Heart left ventricle (tissue), 13 donors: ENCODE data around the gene NEURL1.

Experiments
- POLR2A ChIP-seq, 2 donors: fragments of 450-650 bp; IDR thresholded peaks; one replicate each; pipeline ENCODE4 v1.6.1; 2017; ENCODE audit warnings: antibody characterized with exemption in 2 of 2, mild to moderate bottlenecking in 2 of 2, moderate library complexity in 2 of 2
- TF ChIP-seq, protein P1 (sequence below), 12 donors: fragments of 200-600 bp; sonication (generic) in 4 of 12; IDR thresholded peaks; one replicate each; pipeline versions ENCODE4 v1.5.0 to v1.8.0; 2018 to 2022; ENCODE audit warnings: antibody characterized with exemption in 12 of 12, mild to moderate bottlenecking in 5 of 12
- donor health status: ischemic (EF 13 %, LVEDD 7.1; RV severe dilation, severe dysfunction).
- donor health status: DM: no; HTN: yes; CAD: no.
- donor health status: DM: no; HTN: no; CAD: no.
- donor health status: ischemic (EF 25% LVEDD 6.9; RV normal size, moderate dysfunction).
- donor health status: ischemic (EF 25% LVEDD 5.7; RV mildly dilated, moderate dysfunction).
- donor health status: ischemic (EF 35%, LVEDD 5.7; RV mildly dilated, moderate dysfunction).
- donor health status: nonischemic (EF 11% LVEDD 7.7; RV severe dilation, severe dysfunction).
- donor health status: DM: yes; HTN: yes; CAD: no.
- donor health status: PGD.
- donor health status: ischemic (EF 29% LVEDD 5.4; RV normal size, mild dysfunction).
- donor health status: nonischemic (EF 23%, LVEDD 6.1; RV moderate dilation, normal function).

DNA sequence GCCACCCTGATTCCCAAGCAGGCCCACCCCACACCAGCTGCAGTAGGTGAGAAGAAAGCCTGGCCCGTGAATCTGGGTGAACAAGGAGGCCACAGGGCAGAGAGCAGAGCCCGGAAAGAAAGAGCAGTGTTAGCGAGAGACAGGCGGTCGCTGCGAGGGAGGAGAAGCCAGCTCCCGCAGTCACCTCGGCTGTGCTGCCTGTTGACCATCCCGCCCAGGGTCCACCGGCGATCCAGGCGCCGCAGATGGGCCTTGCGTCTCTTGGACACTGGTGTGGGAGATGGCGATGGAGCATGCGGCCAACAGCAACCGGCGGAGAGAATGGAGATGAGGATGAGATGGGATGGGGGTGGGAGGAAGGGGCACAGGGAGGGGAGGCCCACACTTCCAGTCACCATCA is 128.8 kb downstream of the NEURL1 start:
- TF ChIP-seq, protein P1, sequence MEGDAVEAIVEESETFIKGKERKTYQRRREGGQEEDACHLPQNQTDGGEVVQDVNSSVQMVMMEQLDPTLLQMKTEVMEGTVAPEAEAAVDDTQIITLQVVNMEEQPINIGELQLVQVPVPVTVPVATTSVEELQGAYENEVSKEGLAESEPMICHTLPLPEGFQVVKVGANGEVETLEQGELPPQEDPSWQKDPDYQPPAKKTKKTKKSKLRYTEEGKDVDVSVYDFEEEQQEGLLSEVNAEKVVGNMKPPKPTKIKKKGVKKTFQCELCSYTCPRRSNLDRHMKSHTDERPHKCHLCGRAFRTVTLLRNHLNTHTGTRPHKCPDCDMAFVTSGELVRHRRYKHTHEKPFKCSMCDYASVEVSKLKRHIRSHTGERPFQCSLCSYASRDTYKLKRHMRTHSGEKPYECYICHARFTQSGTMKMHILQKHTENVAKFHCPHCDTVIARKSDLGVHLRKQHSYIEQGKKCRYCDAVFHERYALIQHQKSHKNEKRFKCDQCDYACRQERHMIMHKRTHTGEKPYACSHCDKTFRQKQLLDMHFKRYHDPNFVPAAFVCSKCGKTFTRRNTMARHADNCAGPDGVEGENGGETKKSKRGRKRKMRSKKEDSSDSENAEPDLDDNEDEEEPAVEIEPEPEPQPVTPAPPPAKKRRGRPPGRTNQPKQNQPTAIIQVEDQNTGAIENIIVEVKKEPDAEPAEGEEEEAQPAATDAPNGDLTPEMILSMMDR (IDR thresholded peaks at IDR 0.05): no peak
- no peak for TF ChIP-seq POLR2A (IDR thresholded peaks at IDR 0.05)
